Measurements from ENCODE around the gene TP53. TPM values are rescaled to one million over a fixed set of nuclear protein-coding genes. Genes with fewer than 3 reads are reported as not detected.

TP53 gene
- total and polyA plus RNA-seq, 2 of the 4 experiments (the other 2 are of a cell fraction) = 31.2 to 48.5 TPM

DNA sequence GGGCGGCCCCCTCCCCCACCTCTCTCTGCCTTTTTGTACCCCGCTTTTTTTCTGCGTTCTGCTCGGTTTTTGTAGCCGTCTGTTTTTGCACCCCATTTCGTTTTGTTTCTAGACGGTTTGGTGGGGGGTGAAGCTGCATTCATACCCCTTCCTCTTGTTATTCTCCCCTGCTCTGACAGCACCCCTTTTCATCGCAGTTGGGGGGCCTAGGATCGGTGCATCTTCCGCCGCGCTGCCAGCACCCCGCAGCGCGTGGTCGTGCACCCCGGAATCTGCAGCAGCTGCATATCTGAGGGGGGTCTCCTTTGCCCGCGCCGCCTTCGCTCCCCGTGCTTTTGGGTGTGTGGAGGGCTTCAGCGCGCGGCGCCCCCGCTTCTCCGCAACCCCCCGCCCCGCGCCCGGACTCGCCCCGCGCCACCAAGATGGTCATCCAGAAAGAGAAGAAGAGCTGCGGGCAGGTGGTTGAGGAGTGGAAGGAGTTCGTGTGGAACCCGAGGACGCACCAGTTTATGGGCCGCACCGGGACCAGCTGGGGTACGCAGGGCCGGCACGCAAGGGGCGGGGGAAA, 36.1 kb downstream of the TP53 start:
- no peaks in the 10 kb centered on the region for H3K79me1 ChIP-seq (ENCODE audit: low read depth in 1 of 2, low read length in 2 of 2)

More for the DNA sequence above, 36.1 kb downstream of the TP53 start:
- Histone ChIP-seq H3K27me3 (ENCODE audit: control insufficient read depth, insufficient read depth, low read length) (peaks cover 61% of the 10 kb centered on the region), H2BK120ac (ENCODE audit: low read depth, low read length) (no peak overlapping the region), H3K4me3 (ENCODE audit: insufficient read depth, low read depth, low read length) (peak overlapping the region; percentile 30), H4K8ac (ENCODE audit: low read depth in 2 of 2, low read length in 2 of 2) (no peak overlapping the region), H3K56ac (ENCODE audit: extremely low read depth, insufficient read depth, low read length) (no peak overlapping the region), H2BK20ac (ENCODE audit: low read depth, low read length) (no peak overlapping the region), H3K23ac (ENCODE audit: low read depth, low read length) (peak overlapping the region; percentile 38; the same call in 1 of the 2 replicates), H2BK5ac (ENCODE audit: low read depth, low read length, poor library complexity, severe bottlenecking) (no peak overlapping the region), H3K9me1 (ENCODE audit: insufficient read depth, low read length) (no peaks in the 10 kb centered on the region), H2AK5ac (ENCODE audit: low read depth, low read length) (no peak overlapping the region), H2AK9ac (replicated peaks; ENCODE audit: low read depth, low read length, poor library complexity) (no peak overlapping the region), H3K9ac (ENCODE audit: low read depth, low read length) (no peak overlapping the region), H3K4ac (ENCODE audit: low read depth, low read length) (no peak overlapping the region), H3K4me2 (ENCODE audit: low read depth, low read length) (peak overlapping the region; percentile 93), H4K20me1 (ENCODE audit: insufficient read depth, low read length) (no peaks in the 10 kb centered on the region; the same call in none of the 2 replicates), H2AFZ (replicated peaks; ENCODE audit: low read length, poor library complexity) (peak overlapping the region; percentile 67), H3K27ac (ENCODE audit: insufficient read depth, low read length) (no peak overlapping the region), H3K14ac (replicated peaks; ENCODE audit: low read depth, low read length) (no peak overlapping the region), H3K4me1 (ENCODE audit: control insufficient read depth, insufficient read depth, low read length) (peaks cover 6% of the 10 kb centered on the region; the same call in 1 of the 2 replicates), H4K5ac (ENCODE audit: low read depth, low read length) (no peak overlapping the region), H4K91ac (ENCODE audit: insufficient read depth, low read depth, low read length) (no peak overlapping the region), H3K18ac (ENCODE audit: low read depth, low read length) (no peak overlapping the region), H2BK15ac (ENCODE audit: low read depth, low read length) (no peak overlapping the region), H3K9me3 (ENCODE audit: control insufficient read depth, insufficient read depth, low read length) (no peaks in the 10 kb centered on the region; the same call in 1 of the 2 replicates), H3K36me3 (ENCODE audit: control insufficient read depth, insufficient read depth, low read length) (no peaks in the 10 kb centered on the region)
- DNase-seq = no peak
- intact Hi-C loops (cut with micrococcal nuclease) (no loop called here), in situ Hi-C loops (cut with MboI; ENCODE audit: low sequenced_read_pairs) (no loop called here), dilution Hi-C loops (cut with HindIII; ENCODE audit: low sequenced_read_pairs, unreplicated experiment) (no loop called here)
- CTCF ChIA-PET = no interaction called here
- BruUV-seq (replicated peaks) = no TSS peak
- no peak for ATAC-seq (ENCODE audit: low read depth)
- TF ChIP-seq SMC3 (IDR thresholded peaks at IDR 0.05; ENCODE audit: low read depth, low read length) (no peak), RAD21 (IDR thresholded peaks at IDR 0.05; ENCODE audit: low read length) (no peak), FOS (IDR thresholded peaks at IDR 0.05; ENCODE audit: low read depth, low read length) (no peak), POLR2A (IDR thresholded peaks at IDR 0.05; ENCODE audit: low read depth, low read length) (no peak), BHLHE40 (IDR thresholded peaks at IDR 0.05; ENCODE audit: low read depth, low read length) (no peak), MXI1 (IDR thresholded peaks at IDR 0.05; ENCODE audit: borderline replicate concordance, low read depth, low read length) (no peak), CEBPB (IDR thresholded peaks at IDR 0.05; ENCODE audit: low read depth, low read length) (no peak), MAZ (IDR thresholded peaks at IDR 0.05; ENCODE audit: borderline replicate concordance, low read depth, low read length) (no peak), RFX5 (IDR thresholded peaks at IDR 0.05; ENCODE audit: low read depth, low read length) (no peak), CHD1 (IDR thresholded peaks at IDR 0.05; ENCODE audit: low read depth, low read length) (no peak), RCOR1 (IDR thresholded peaks at IDR 0.05; ENCODE audit: insufficient replicate concordance, low read length) (no peak), MAFK (IDR thresholded peaks at IDR 0.05; ENCODE audit: low read depth, low read length) (no peak), NFE2L2 (IDR thresholded peaks at IDR 0.05; ENCODE audit: low read depth, low read length) (no peak)
- TF ChIP-seq, protein P1, sequence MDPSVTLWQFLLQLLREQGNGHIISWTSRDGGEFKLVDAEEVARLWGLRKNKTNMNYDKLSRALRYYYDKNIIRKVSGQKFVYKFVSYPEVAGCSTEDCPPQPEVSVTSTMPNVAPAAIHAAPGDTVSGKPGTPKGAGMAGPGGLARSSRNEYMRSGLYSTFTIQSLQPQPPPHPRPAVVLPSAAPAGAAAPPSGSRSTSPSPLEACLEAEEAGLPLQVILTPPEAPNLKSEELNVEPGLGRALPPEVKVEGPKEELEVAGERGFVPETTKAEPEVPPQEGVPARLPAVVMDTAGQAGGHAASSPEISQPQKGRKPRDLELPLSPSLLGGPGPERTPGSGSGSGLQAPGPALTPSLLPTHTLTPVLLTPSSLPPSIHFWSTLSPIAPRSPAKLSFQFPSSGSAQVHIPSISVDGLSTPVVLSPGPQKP (IDR thresholded peaks at IDR 0.05; ENCODE audit: borderline replicate concordance, low read depth, low read length) = no peak
- TF ChIP-seq, protein P2, sequence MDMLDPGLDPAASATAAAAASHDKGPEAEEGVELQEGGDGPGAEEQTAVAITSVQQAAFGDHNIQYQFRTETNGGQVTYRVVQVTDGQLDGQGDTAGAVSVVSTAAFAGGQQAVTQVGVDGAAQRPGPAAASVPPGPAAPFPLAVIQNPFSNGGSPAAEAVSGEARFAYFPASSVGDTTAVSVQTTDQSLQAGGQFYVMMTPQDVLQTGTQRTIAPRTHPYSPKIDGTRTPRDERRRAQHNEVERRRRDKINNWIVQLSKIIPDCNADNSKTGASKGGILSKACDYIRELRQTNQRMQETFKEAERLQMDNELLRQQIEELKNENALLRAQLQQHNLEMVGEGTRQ (IDR thresholded peaks at IDR 0.05; ENCODE audit: low read depth, low read length) = no peak
- TF ChIP-seq, protein P3, sequence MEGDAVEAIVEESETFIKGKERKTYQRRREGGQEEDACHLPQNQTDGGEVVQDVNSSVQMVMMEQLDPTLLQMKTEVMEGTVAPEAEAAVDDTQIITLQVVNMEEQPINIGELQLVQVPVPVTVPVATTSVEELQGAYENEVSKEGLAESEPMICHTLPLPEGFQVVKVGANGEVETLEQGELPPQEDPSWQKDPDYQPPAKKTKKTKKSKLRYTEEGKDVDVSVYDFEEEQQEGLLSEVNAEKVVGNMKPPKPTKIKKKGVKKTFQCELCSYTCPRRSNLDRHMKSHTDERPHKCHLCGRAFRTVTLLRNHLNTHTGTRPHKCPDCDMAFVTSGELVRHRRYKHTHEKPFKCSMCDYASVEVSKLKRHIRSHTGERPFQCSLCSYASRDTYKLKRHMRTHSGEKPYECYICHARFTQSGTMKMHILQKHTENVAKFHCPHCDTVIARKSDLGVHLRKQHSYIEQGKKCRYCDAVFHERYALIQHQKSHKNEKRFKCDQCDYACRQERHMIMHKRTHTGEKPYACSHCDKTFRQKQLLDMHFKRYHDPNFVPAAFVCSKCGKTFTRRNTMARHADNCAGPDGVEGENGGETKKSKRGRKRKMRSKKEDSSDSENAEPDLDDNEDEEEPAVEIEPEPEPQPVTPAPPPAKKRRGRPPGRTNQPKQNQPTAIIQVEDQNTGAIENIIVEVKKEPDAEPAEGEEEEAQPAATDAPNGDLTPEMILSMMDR (conservative IDR thresholded peaks at IDR 0.05; ENCODE audit: low read depth, low read length) = no peak
- 1% methylated on average over 24 of the region's 45 CpGs; no CpG with 5 or more reads in 1 of the 2 experiments for WGBS, 2 experiments (ENCODE audit: extremely low coverage in 2 of 2, insufficient read length in 1 of 2)
- POLR2A ChIA-PET (ENCODE audit: unreplicated experiment) = interaction anchor here (0.6 kb wide), 2 partner anchors 17 to 736 kb away, joined by 4 read pairs; no protein-coding TSS in a partner anchor
